DMS153 (cell line): Measurements from ENCODE around the gene TJP1.
"Not testable (repeated sequence)": the region's sequence is repeated elsewhere in the genome, so short reads cannot be mapped to it uniquely, and the experiment has no call there.

Source experiments
- DNase-seq: peaks from one replicate; lab custom pipeline; 2025; lab: John Stamatoyannopoulos, UW

TJP1 gene

GRCh38 chr15:29664406-29664805, 157.9 kb downstream of the TJP1 start:
- DNase-seq = no peak

DNA sequence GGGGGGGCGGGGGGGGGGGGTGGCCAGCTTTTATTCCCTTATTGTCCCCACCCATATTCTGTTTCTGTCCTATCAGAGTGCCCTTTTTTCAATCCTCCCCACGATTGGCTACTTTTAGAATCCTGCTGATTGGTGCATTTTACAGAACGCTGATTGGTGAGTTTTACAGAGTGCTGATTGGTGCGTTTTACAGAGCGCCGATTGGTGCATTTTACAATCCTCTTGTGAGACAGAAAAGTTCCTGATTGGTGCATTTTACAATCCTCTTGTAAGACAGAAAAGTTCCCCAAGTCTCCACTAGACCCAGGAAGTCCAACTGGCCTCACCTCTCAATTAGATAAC, 164.8 kb downstream of the TJP1 start:
- DNase-seq = not testable (repeated sequence)

GRCh38 chr15:29656636-29657475, 165.4 kb downstream of the TJP1 start:
- no peak for DNase-seq

- DNase-seq = no peak
Observed at GRCh38 chr15:29652595-29652994, 169.7 kb downstream of the TJP1 start.

DNA sequence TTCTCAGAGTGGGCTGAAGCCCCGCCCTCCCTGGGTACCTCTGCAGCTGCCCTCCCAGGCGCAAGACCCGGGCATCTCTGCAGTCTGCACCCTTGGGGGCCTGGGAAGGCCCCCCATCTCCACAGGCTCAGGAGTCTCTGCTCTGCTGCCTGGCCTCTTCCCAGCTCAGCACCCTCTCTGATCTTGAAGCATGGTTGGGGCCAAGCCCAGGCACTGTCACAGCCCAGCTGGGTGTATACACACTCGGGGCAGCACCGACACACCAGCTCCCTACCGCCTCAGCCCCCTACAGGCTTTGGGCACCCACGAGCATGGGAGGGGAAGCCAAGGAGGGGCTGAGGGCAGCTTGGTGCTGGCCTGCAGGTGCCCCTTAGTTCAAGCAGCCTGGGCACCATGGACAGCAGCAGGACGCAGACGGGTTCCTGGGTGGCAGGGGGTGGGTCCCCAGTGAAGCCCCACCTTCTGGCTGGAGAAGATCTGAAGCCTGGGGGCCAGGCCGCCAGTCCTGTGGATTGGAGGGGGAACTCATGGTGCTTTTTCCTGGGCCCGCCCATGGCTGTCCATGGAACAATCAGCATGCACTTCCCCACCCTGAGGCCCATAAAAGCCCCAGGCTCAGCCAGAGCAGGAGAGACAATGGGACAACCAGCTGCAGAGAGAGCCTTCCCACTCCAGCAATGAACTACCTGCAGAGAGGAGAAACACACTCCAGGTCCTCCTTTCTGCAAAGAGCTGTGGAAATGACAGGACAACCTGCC, 170.6 kb downstream of the TJP1 start:
- no peak for DNase-seq
